ENCODE measurements around the gene SAT2. TPM values are rescaled to one million over a fixed set of nuclear protein-coding genes. Genes with fewer than 3 reads are reported as not detected.
"Not testable (repeated sequence)": the region's sequence is repeated elsewhere in the genome, so short reads cannot be mapped to it uniquely, and the experiment has no call there.

SAT2 gene
- total and polyA plus RNA-seq, 2 of the 13 experiments (the other 11 are each of a cell fraction or from before 2014, with no cell fraction given) = 37.6 to 93.7 TPM

GRCh38 chr17:7641635-7642034 is 14.0 kb upstream of the SAT2 start:
- H3K27ac ChIP-seq (ENCODE audit: extremely low read length, insufficient read depth, low read length); ATAC-seq; H3K27me3 ChIP-seq (ENCODE audit: control insufficient read depth in 1 of 2, insufficient read depth in 2 of 2, low read length in 2 of 2); H3K9ac ChIP-seq (ENCODE audit: insufficient read depth, low read depth, low read length); H3K4me1 ChIP-seq (ENCODE audit: insufficient read depth, low read length); CTCF ChIA-PET (ENCODE audit: low intra/inter-chr PET ratio, low total read pairs); H3K4me3 ChIP-seq (replicated peaks in 1 of 3; ENCODE audit: insufficient read depth in 1 of 3, low read depth in 2 of 3, low read length in 3 of 3); H2AFZ ChIP-seq (ENCODE audit: low read length); H3K9me3 ChIP-seq (ENCODE audit: low read length); BruUV-seq (replicated peaks); FAIRE-seq; intact Hi-C loops (cut with micrococcal nuclease; ENCODE audit: unreplicated experiment); H3K36me3 ChIP-seq (replicated peaks in 1 of 2; ENCODE audit: control insufficient read depth in 1 of 2, insufficient read depth in 2 of 2, low read length in 2 of 2); DNase-seq (ENCODE audit: low spot score); H3K79me2 ChIP-seq (ENCODE audit: insufficient read depth, low read length); in situ Hi-C loops (cut with HindIII; ENCODE audit: extremely low pct_ligation_motif_present, low pct_unique_long_range_greater_than_20kb); H3K4me2 ChIP-seq (ENCODE audit: low read depth, low read length); H4K20me1 ChIP-seq (ENCODE audit: insufficient read depth, low read length): not testable (repeated sequence)
- POLR2A ChIA-PET = interaction anchor here (1.4 to 1.7 kb wide), 2 partner anchors 14 to 46 kb away, joined by 3 to 4 read pairs; partner anchors contain the start of genes SAT2 and TP53
- 45% methylated on average over 6 of the region's 7 CpGs for WGBS (ENCODE audit: low lambda C conversion rate)

DNA sequence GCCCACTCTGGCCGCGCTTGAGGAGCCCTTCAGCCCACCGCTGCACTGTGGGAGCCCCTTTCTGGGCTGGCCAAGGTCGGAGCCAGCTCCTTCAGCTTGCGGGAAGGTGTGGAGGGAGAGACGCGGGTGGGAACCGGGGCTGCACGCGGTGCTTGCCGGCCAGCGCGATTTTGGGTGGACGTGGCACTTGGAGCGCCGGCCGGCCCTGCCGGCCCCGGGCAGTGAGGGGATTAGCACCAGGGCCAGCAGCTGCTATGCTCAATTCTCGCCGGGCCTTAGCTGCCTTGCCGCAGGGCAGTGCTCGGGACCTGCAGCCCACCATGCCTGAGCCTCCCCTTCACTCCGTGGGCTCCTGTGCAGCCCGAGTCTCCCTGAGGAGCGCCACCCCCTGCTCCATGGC is 13.2 kb upstream of the SAT2 start:
- Histone ChIP-seq H3K27me3 (ENCODE audit: control insufficient read depth in 1 of 2, insufficient read depth in 2 of 2, low read length in 2 of 2) (no peaks in the 10 kb centered on the region; a peak in 1 of 5 replicates), H3K36me3 (replicated peaks in 1 of 2; ENCODE audit: control insufficient read depth in 1 of 2, insufficient read depth in 2 of 2, low read length in 2 of 2) (no peaks in the 10 kb centered on the region), H3K9me3 (ENCODE audit: low read length) (no peaks in the 10 kb centered on the region), H3K79me2 (ENCODE audit: insufficient read depth, low read length) (no peaks in the 10 kb centered on the region), H3K27ac (ENCODE audit: extremely low read length, insufficient read depth, low read length) (no peak overlapping the region), H3K9ac (ENCODE audit: insufficient read depth, low read depth, low read length) (no peak overlapping the region), H3K4me1 (ENCODE audit: insufficient read depth, low read length) (no peaks in the 10 kb centered on the region), H3K4me3 (replicated peaks in 1 of 3; ENCODE audit: insufficient read depth in 1 of 3, low read depth in 2 of 3, low read length in 3 of 3) (no peak overlapping the region), H2AFZ (ENCODE audit: low read length) (no peak overlapping the region), H4K20me1 (ENCODE audit: insufficient read depth, low read length) (no peaks in the 10 kb centered on the region), H3K4me2 (ENCODE audit: low read depth, low read length) (no peak overlapping the region)
- ChIA-PET CTCF (ENCODE audit: low intra/inter-chr PET ratio, low total read pairs) (no interaction called here), POLR2A (no interaction called here)
- intact Hi-C loops (cut with micrococcal nuclease; ENCODE audit: unreplicated experiment) = no loop called here
- ATAC-seq (no peak), DNase-seq (ENCODE audit: low spot score) (no peak), FAIRE-seq (no peak)
- TF ChIP-seq, protein P1, sequence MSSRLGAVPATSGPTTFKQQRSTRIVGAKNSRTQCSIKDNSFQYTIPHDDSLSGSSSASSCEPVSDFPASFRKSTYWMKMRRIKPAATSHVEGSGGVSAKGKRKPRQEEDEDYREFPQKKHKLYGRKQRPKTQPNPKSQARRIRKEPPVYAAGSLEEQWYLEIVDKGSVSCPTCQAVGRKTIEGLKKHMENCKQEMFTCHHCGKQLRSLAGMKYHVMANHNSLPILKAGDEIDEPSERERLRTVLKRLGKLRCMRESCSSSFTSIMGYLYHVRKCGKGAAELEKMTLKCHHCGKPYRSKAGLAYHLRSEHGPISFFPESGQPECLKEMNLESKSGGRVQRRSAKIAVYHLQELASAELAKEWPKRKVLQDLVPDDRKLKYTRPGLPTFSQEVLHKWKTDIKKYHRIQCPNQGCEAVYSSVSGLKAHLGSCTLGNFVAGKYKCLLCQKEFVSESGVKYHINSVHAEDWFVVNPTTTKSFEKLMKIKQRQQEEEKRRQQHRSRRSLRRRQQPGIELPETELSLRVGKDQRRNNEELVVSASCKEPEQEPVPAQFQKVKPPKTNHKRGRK (CRISPR knock-in tag; IDR thresholded peaks at IDR 0.05) = no peak
- TF ChIP-seq ZNF747 (CRISPR knock-in tag; IDR thresholded peaks at IDR 0.05; ENCODE audit: borderline replicate concordance) (no peak), HCFC1 (IDR thresholded peaks at IDR 0.05; ENCODE audit: low read depth, low read length) (no peak), ZBTB26 (CRISPR knock-in tag; IDR thresholded peaks at IDR 0.05; ENCODE audit: borderline replicate concordance) (no peak), RXRB (CRISPR knock-in tag; IDR thresholded peaks at IDR 0.05; ENCODE audit: borderline replicate concordance) (no peak), KDM6A (CRISPR knock-in tag; IDR thresholded peaks at IDR 0.05; ENCODE audit: low read depth) (no peak), ZNF329 (CRISPR knock-in tag; IDR thresholded peaks at IDR 0.05; ENCODE audit: low read depth) (no peak), ZNF367 (CRISPR knock-in tag; IDR thresholded peaks at IDR 0.05; ENCODE audit: borderline replicate concordance) (no peak), RXRA (CRISPR knock-in tag; IDR thresholded peaks at IDR 0.05) (no peak), ZNF431 (CRISPR knock-in tag; IDR thresholded peaks at IDR 0.05; ENCODE audit: borderline replicate concordance, low read depth) (no peak)
- WGBS (ENCODE audit: low lambda C conversion rate) = 78% methylated on average over 8 of the region's 26 CpGs
- in situ Hi-C loops (cut with HindIII; ENCODE audit: extremely low pct_ligation_motif_present, low pct_unique_long_range_greater_than_20kb) = no loop called here
- no TSS peak for BruUV-seq (replicated peaks)

All from HepG2 (cell line).